Stimulated activated CD4-positive, alpha-beta T cell treated with anti-CD3 and anti-CD28 coated beads, TNF-alpha, amount 100 ng/mL, for 1 hour (primary cell): ENCODE results near the gene CEP20.

Source experiments
- DNase-seq, 3 donors: peaks; one replicate each; pipeline ENCODE4 v3.0.0-alpha.2; 2020; ENCODE audit warnings: low read depth in 3 of 3, low spot score in 1 of 3

Gene CEP20

GRCh38 chr16:15898654-15899053, 10.3 kb upstream of the CEP20 start:
- DNase-seq: no peak

DNA sequence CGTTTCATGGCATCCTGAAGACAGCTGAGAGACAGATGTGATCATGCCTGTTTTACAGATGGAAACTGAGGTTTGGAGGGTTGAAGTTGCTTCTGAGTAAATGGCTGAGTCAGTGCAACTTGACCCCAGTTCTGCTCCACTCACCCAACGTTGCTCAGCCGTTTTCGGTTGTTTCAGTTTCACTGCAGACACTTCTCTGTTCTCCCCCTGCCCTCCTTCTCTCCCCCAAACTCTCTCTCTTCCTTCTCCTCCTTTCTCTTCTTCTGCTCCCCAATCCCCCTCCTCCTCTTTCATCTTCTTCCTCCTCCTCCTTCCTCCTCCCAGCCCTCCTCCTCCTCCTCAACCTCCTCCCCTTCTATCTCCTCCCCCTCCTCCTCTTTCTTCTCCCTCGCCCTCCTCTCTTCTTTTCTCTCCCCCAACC, 9.4 kb upstream of the CEP20 start:
- DNase-seq: no peak

- DNase-seq: no peak
These were observed 8.8 kb upstream of the CEP20 start for GRCh38 chr16:15897121-15897780.

- no peak for DNase-seq
These were observed 6.4 kb upstream of the CEP20 start for GRCh38 chr16:15894571-15895374.

DNA sequence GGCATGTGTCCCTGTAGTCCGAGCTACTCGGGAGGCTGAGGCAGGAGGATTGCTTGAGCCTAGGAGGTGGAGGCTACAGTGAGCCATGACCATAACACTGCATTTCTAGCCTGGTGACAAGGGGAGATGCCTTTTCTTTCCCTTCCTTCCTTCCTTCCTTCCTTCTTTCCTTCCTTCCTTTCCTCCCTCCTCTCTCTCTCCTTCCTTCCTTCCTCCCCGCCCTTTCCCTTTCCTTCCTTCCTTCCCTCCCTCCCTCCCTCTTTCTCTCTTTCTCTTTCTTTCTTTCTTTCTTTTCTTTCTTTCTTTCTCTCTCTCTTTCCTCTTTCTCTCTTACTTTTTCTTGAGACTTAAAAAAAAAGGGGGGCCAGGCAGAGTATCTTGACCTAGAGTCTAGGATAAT, 3.1 kb upstream of the CEP20 start:
- no peak for DNase-seq

DNA sequence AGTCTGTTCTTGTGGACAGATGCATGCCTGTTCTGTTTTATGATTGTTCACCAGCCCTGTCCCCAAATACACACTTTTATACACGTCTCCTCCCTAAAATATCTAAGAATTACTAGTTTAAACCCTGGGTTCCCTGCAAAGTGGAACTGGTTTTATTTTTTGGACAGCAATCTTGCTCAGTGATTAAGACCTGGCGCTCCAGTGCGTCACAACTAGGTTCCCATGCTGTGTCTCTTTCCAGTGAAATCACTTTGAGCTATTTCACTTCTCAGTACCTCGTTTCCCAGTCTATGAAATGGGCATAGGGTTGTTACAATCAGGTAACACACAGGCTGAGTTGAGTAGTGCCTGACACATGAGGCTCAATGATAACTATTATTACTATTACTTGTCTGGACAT, 1.1 kb downstream of the CEP20 start:
- DNase-seq: no peak

DNA sequence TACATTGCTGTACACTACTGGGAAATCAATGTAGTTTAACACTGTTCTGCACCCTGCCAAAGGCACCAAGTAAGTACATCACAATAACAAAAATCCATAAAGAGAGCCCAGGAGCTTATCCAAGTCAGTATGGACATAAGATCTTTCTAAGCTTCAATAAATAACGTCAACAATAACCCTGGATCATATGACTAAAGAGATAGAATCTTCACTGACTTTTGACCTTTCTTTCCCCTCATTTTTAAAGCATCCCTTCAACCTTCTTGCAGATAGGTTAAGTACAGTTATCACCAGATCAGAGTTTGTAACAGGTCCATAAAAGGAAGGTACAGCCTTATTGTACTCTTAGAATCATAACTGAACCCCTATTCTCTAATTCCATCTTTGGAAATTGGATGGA, 2.3 kb downstream of the CEP20 start:
- DNase-seq: no peak

DNA sequence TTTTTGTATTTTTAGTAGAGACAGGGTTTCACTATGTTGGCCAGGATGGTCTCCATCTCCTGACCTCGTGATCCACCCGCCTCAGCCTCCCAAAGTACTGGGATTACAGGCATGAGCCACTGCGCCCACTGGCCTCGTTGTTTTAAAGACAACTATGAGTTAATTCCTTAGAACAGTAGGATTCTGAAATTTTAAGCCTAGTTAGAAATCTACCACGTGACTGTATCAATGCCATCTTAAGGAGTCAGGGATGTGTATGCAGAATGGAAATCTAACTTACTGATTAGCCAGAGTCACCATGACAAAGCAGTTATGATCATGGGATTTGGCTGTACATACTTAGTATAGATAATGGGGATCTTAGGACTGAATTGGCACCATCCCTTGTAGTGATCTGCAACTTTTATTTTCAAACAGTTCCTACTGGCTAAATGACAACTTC, 2.8 kb downstream of the CEP20 start:
- no peak for DNase-seq

DNA sequence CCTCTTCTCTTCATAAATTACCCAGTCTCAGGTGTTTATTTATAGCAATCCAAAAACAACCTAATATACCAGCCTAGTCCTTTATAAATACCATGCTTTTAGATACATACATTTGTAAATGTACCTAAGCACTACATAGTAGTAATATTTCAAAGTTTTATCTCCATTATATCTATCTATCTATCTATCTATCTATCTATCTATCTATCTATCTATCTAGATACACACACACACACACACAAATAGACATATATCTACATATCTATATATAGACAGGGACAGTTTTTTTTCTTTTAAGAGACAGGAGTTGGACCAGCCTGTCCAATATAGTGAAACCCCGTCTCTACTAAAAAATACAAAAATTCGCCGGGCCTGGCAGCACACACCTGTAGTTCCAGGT, 5.8 kb downstream of the CEP20 start:
- DNase-seq: no peak

- no peak for DNase-seq
These were observed 6.5 kb downstream of the CEP20 start for GRCh38 chr16:15881794-15882379.

DNA sequence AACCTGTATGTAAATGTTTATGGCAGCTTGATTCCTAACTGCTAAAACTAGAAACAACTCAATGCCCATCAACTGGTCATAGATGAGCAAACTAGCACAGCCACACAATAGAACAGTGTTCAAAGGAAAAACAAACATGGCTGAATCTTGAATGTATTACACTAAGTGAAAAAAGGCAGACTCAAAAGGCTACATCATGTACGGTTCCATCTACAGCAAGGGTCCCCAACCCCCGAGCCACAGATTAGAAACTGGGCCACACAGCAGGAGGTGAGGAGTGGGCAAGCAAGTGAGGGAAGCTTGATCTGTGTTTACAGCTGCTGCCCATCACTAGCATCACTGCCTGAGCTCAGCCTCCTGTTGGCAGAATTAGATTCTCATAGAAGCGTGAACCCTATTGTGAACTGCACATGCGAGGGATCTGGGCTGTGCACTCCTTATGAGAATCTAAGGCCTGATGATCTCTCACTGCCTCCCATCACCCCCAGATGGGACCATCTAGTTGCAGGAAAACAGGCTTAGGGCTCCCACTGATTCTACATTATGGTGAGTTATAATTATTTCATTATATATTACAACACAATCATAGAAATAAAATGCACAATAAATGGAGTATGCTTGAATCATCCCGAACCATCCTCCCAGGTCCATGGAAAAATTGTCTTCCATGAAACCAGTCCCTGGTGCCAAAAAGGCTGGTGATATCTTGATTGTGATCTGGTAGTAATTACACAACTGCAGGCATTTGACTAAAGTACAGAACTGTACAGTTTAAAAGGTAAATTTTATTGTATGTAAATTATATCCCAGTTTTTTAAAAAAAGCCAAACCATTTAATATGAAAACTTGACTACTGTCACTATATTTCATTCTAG, 7.7 kb downstream of the CEP20 start:
- DNase-seq: no peak

GRCh38 chr16:15879255-15879811, 9.1 kb downstream of the CEP20 start:
- no peak for DNase-seq

DNA sequence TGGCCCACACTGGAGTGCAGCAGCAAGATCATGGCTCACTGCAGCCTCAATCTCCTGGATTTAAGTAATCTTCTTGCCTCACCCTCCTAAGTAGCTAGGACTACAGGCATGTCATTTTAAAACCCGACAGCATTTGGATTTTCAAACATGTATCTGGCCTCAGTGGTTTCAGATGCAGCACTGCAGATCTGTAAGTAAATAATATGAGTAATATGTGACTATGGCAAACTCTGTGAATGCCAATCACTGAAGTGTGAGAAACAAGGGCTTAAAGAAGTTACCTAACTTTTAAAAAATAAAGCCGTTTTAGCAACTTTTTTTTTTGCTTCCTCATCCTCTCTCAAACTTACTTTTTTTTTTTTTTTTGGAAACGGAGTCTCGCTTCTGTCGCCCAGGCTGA, 11.9 kb downstream of the CEP20 start:
- DNase-seq: no peak

DNA sequence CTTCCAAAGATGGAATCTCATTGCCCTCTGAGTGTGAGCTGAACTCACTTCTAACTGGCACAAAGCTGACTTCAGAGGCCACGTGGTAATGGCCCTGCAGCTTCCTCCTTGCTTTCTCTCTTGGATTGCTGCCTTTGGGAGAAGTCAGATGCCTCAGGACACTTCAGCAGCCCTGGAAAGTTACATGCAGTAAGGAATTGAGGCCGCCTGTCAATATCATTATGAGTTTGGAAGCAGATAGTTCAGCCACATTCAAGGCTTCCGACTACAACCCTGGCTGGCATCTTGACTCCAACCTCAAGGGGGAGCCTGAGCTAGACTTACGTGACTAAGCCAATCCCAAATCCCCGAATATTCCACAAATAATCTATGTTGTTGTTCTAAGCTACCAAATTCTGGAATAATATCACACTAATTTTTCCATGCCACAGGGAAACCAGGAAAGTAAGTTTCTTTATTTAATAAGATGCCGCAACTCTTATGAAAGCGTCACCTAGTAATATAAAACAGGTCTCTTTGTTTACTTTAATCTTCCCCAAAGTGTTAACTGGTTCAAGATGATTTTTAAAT, 13.6 kb downstream of the CEP20 start:
- no peak for DNase-seq

DNA sequence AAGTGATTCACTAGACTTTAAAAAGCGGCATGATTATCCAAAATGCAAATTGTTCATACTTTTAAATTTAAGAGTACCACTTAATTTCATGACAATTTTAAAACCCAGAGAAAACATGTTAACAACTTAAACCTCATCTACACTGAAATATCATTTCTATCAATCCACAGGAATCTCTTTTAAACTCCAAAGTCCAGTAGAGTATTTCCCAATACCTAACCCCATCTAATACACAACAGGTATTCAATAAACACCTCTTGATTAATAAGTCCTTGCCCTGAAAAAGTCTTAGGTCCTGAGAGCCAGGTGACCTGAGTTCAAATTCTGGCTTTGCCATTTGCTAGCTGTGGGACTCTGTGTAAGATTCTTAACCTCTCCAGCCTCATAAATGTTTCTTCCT, 14.7 kb downstream of the CEP20 start:
- DNase-seq: no peak

DNA sequence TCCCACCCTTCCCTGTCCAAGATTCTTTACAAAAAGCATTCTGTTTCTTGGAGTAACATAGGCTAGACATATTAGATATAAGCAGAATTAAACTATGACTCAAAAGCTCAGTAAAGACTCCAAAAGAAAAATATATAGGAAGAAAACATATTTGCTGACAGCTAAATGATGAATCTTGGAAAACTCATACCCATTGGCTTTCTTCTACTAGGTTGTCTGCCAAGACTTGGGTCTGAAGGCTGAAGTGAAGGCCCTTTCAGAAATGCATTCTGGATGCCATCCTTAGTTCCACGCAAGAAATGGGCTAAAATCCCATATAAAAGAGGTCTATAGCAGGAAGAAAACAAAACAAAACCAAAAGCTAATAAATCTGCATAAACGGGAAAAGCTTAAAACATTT, 15.1 kb downstream of the CEP20 start:
- no peak for DNase-seq

DNA sequence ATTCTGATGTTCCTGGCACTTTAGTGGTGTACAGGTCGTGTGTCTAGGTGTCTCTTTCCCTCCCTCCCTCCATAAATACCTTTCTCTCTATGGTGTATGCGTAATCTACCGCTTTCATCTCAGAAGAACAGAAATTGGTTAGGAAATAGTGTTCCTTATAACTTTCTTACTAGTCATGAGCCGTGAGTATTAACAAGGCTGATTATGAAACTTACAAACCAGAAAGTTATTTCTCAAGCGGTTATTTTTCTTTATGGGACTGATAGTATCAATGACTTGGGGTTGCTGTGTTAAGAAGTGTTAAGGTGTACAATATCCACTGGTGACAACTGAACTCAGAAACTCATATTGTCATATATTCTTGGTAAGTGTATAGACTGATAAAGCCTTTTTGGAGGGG, 18.4 kb downstream of the CEP20 start:
- no peak for DNase-seq

GRCh38 chr16:15866451-15866850, 22.0 kb downstream of the CEP20 start:
- no peak for DNase-seq

DNA sequence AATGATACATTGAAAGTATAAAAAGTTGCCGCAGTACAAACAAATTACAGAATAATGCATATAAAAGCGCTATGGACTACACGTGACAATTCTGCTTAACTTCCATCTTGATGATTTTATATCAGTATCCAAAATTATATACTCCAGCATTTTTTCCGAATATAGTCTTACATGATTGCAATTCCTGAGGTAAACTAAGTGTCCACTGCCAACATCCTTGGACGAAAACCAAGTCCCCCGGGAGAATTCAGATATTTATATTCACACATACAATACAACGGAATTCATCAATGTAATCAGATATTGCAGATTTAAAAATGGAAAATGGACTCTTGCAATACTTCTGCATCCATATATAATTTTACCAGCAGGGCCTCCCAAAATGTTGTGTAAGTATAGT, 22.7 kb downstream of the CEP20 start:
- DNase-seq: no peak

DNA sequence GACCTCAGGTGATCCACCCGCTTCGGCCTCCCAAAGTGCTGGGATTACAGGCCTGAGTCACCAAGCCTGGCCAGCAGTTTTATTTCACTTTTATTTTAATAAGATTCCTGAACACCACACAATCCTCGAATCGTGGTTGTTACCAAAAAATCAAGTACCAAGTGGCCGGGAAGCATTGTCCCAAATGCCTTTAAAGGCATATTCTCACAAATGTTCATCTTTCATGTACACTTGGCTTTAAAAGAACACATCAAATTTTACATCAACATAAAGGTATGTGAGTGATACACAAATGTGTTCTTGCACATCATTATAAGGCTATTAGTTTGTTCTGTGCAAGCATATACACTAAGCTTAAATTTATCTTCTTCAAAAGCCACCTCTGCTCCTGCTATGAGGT, 23.5 kb downstream of the CEP20 start:
- no peak for DNase-seq

DNA sequence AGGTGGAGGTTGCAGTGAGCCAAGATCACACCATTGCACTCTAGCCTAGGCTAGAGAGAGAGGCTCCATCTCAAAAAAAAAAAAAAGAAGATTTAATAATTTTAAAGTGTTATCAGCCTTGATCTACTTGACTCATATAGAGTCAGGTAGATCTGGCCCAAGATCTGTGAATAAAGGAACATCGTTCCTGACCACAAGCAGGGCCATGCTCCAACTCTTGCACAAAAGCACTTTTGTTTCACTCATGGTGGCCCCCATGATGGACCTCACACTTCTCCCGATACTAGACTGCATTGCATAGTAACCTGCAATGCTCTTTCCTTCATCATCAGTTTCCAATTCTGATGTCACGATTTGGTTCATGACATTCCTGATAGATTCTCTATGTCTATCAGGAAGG, 26.4 kb downstream of the CEP20 start:
- no peak for DNase-seq
